ENCODE data around the gene ASXL1. TPM values are rescaled to one million over a fixed set of nuclear protein-coding genes. Genes with fewer than 3 reads are reported as not detected.

The ASXL1 gene
- total RNA-seq, 1 donor from 2014 or later, result 140 TPM

DNA sequence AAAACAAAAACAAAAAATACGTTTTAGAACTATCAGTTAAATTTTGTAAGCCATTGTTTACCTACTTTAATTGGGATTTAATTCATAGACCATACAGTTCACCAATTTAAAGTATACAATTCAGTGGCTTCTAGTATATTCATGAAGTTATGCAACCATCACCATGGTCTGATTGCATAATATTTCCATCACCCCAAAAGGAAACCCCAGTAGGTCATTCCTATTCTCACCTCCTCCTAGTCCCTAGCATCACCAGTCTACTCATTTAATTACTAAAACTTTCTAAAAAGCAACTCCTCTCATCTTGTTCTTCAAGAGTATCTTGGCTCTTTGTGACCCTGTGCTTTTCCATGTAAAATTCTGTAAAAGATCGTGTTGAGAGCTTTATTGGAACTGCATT is 60.2 kb downstream of the ASXL1 start:
- H3K36me3 Mint-ChIP-seq (ENCODE audit: low read depth), result peaks cover 5% of the 10 kb centered on the region
- TF ChIP-seq, protein P1, sequence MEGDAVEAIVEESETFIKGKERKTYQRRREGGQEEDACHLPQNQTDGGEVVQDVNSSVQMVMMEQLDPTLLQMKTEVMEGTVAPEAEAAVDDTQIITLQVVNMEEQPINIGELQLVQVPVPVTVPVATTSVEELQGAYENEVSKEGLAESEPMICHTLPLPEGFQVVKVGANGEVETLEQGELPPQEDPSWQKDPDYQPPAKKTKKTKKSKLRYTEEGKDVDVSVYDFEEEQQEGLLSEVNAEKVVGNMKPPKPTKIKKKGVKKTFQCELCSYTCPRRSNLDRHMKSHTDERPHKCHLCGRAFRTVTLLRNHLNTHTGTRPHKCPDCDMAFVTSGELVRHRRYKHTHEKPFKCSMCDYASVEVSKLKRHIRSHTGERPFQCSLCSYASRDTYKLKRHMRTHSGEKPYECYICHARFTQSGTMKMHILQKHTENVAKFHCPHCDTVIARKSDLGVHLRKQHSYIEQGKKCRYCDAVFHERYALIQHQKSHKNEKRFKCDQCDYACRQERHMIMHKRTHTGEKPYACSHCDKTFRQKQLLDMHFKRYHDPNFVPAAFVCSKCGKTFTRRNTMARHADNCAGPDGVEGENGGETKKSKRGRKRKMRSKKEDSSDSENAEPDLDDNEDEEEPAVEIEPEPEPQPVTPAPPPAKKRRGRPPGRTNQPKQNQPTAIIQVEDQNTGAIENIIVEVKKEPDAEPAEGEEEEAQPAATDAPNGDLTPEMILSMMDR (conservative IDR thresholded peaks at IDR 0.05), result no peak
- peaks cover 20% of the 10 kb centered on the region for H3K4me1 Mint-ChIP-seq
- H3K27ac Mint-ChIP-seq (ENCODE audit: unreplicated experiment), result no peak overlapping the region
- H3K9me3 Mint-ChIP-seq, result peaks cover 2% of the 10 kb centered on the region
- DNase-seq (ENCODE audit: low read depth, low spot score), result no peak
- no peaks in the 10 kb centered on the region for H3K27me3 Mint-ChIP-seq (ENCODE audit: low read depth)
- no peak overlapping the region for H3K4me3 Mint-ChIP-seq

DNA sequence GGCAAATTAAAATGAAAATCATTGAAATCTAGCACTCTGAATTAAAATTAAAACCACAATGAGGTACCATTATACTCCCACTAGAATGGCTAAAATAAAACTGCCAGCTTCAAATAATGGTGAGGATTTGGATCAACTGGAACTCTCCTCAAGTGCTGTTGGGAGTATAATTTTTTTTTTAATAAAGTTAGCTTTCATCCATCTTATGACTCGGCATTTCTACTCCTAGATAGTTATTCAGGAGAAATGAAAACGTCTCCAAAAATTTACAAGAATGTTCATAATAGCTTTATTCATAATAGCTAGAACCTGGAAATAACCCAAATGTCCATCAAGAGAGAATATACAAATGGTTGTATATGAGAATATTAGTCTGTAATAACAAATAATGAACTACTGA is 63.2 kb downstream of the ASXL1 start:
- no peak for DNase-seq (ENCODE audit: low read depth, low spot score)
- peaks cover 11% of the 10 kb centered on the region for H3K36me3 Mint-ChIP-seq (ENCODE audit: low read depth)
- H3K27ac Mint-ChIP-seq (ENCODE audit: unreplicated experiment), result no peak overlapping the region
- H3K4me1 Mint-ChIP-seq, result peaks cover 10% of the 10 kb centered on the region
- H3K4me3 Mint-ChIP-seq, result no peak overlapping the region
- no peaks in the 10 kb centered on the region for H3K27me3 Mint-ChIP-seq (ENCODE audit: low read depth)
- peaks cover 2% of the 10 kb centered on the region for H3K9me3 Mint-ChIP-seq
- TF ChIP-seq, protein P1 (conservative IDR thresholded peaks at IDR 0.05), result no peak

DNA sequence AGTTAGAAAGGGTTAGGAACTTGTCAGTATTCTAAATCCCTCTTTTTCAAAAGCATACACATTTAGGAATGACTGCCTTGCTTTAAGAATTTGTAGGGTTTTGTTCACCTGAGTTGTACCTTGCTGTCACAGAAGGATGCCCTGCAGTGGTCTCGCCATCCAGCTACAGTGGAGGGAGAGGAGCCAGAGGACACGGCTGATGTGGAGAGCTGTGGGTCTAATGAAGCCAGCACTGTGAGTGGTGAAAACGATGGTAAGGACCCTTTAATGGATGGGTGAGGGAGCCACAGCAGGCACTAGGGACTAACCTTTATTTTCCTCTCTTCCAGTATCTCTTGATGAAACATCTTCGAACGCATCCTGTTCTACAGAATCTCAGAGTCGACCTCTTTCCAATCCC is 69.9 kb downstream of the ASXL1 start:
- no peak overlapping the region for H3K27ac Mint-ChIP-seq (ENCODE audit: unreplicated experiment)
- no peaks in the 10 kb centered on the region for H3K4me1 Mint-ChIP-seq
- no peaks in the 10 kb centered on the region for H3K9me3 Mint-ChIP-seq
- TF ChIP-seq, protein P1 (conservative IDR thresholded peaks at IDR 0.05), result no peak
- H3K36me3 Mint-ChIP-seq (ENCODE audit: low read depth), result peaks cover 26% of the 10 kb centered on the region
- H3K27me3 Mint-ChIP-seq (ENCODE audit: low read depth), result no peaks in the 10 kb centered on the region
- DNase-seq (ENCODE audit: low read depth, low spot score), result no peak
- H3K4me3 Mint-ChIP-seq, result no peak overlapping the region

DNA sequence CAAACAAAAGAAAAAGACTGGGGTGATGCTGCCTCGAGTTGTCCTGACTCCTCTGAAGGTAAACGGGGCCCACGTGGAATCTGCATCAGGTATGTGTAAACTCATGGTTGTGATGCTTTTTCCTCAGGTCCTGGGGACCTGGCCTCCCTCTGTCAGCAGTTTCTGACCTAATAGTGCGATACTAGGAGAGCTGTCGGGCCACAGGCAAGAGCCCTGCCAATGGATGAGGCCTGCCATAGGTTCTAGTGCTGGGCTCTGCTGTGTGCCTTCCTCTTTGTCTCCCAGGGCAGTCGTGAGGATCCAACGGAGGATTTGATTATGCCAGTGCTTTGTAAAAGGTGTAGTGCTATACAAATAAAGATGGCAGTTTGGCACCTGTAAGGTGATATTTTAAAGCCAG is 71.2 kb downstream of the ASXL1 start:
- H3K4me3 Mint-ChIP-seq, result no peak overlapping the region
- no peaks in the 10 kb centered on the region for H3K27me3 Mint-ChIP-seq (ENCODE audit: low read depth)
- H3K4me1 Mint-ChIP-seq, result no peaks in the 10 kb centered on the region
- peaks cover 33% of the 10 kb centered on the region for H3K36me3 Mint-ChIP-seq (ENCODE audit: low read depth)
- no peaks in the 10 kb centered on the region for H3K9me3 Mint-ChIP-seq
- no peak overlapping the region for H3K27ac Mint-ChIP-seq (ENCODE audit: unreplicated experiment)
- no peak for DNase-seq (ENCODE audit: low read depth, low spot score)
- TF ChIP-seq, protein P1 (conservative IDR thresholded peaks at IDR 0.05), result no peak

DNA sequence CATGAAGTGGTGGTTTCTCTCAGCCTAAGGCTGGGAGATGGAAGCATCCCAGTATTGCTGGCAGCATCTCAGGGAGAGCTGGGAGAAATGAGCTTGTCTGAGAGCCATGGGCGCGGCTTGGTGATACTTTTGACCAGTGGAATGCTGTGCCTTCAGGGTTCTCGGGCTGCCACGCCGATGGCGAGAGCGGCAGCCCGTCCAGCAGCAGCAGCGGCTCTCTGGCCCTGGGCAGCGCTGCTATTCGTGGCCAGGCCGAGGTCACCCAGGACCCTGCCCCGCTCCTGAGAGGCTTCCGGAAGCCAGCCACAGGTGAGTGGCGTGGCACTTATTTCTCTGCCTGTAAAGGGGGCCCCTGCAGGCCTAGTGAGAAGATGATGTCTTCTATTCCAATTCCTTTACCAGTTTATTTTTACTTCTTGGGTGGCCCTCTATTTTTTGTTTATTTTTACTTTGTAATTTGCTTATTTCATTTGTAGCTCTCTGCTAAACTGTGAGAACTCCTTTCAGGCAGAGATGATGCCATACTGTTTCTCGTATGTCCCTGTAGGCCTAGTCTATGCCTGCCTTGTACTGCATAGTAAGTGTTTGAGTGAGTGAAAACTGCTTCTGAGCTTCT is 71.7 kb downstream of the ASXL1 start:
- TF ChIP-seq, protein P1 (conservative IDR thresholded peaks at IDR 0.05), result no peak
- no peaks in the 10 kb centered on the region for H3K27me3 Mint-ChIP-seq (ENCODE audit: low read depth)
- no peak for DNase-seq (ENCODE audit: low read depth, low spot score)
- H3K4me1 Mint-ChIP-seq, result no peaks in the 10 kb centered on the region
- H3K4me3 Mint-ChIP-seq, result no peak overlapping the region
- no peaks in the 10 kb centered on the region for H3K9me3 Mint-ChIP-seq
- peaks cover 35% of the 10 kb centered on the region for H3K36me3 Mint-ChIP-seq (ENCODE audit: low read depth)
- no peak overlapping the region for H3K27ac Mint-ChIP-seq (ENCODE audit: unreplicated experiment)
